Activated CD8-positive, alpha-beta memory T cell treated with anti-CD3 and anti-CD28 coated beads, Interleukin-2, amount 50 U/mL, for 48 hours (primary cell): ENCODE results near the gene PDGFRA.
"Not testable (repeated sequence)": the region's sequence is repeated elsewhere in the genome, so short reads cannot be mapped to it uniquely, and the experiment has no call there.

Experiments used
- DNase-seq: peaks from one replicate; pipeline ENCODE4 v3.0.0-alpha.2; 2020

Gene PDGFRA

GRCh38 chr4:54228056-54228527 lies 1.0 kb upstream of the PDGFRA start:
- peak; percentile 80 for DNase-seq

GRCh38 chr4:54228546-54228945 lies 547 bp upstream of the PDGFRA start:
- no peak for DNase-seq

GRCh38 chr4:54229631-54230483 lies 764 bp downstream of the PDGFRA start:
- DNase-seq, result peak; percentile 57

- peak; percentile 57 for DNase-seq
These were observed 1.7 kb downstream of the PDGFRA start for GRCh38 chr4:54230484-54231418.

- DNase-seq, result no peak
These were observed 2.3 kb downstream of the PDGFRA start for GRCh38 chr4:54231419-54231767.

GRCh38 chr4:54231768-54232688 lies 2.9 kb downstream of the PDGFRA start:
- DNase-seq, result peak; percentile 55

GRCh38 chr4:54233277-54233696 lies 4.2 kb downstream of the PDGFRA start:
- DNase-seq, result peak; percentile 90

GRCh38 chr4:54233697-54234496 lies 4.8 kb downstream of the PDGFRA start:
- peak; percentile 86 for DNase-seq

GRCh38 chr4:54234497-54235205 lies 5.6 kb downstream of the PDGFRA start:
- DNase-seq, result no peak

- not testable (repeated sequence) for DNase-seq
These were observed 7.2 kb downstream of the PDGFRA start for GRCh38 chr4:54236316-54236715.

GRCh38 chr4:54237770-54238169 lies 8.7 kb downstream of the PDGFRA start:
- no peak for DNase-seq

- DNase-seq, result no peak
These were observed 9.3 kb downstream of the PDGFRA start for GRCh38 chr4:54238389-54238788.

GRCh38 chr4:54241268-54241823 lies 12.3 kb downstream of the PDGFRA start:
- not testable (repeated sequence) for DNase-seq

- DNase-seq, result not testable (repeated sequence)
These were observed 14.4 kb downstream of the PDGFRA start for GRCh38 chr4:54243541-54243940.

- DNase-seq, result not testable (repeated sequence)
These were observed 23.2 kb downstream of the PDGFRA start for GRCh38 chr4:54252312-54252711.

- no peak for DNase-seq
These were observed 25.2 kb downstream of the PDGFRA start for GRCh38 chr4:54254116-54254914.

- DNase-seq, result no peak
These were observed 25.8 kb downstream of the PDGFRA start for GRCh38 chr4:54254915-54255246.

GRCh38 chr4:54255881-54256280 lies 26.8 kb downstream of the PDGFRA start:
- DNase-seq, result no peak
